K562 (cell line): ENCODE results near the gene GPSM3. TPM values are rescaled to one million over a fixed set of nuclear protein-coding genes. Genes with fewer than 3 reads are reported as not detected.

Experiments
- CC2D1A ChIP-seq: fragments of 450-650 bp; IDR thresholded peaks from 2 replicates; pipeline ENCODE4 v1.6.1; 2017; ENCODE audit warnings: mild to moderate bottlenecking
- L3MBTL2 ChIP-seq: fragments of 450-650 bp; IDR thresholded peaks from 2 replicates; pipeline ENCODE4 v1.6.1; 2016; ENCODE audit warnings: mild to moderate bottlenecking, moderate library complexity
- MEIS2 ChIP-seq: fragments of 450-650 bp; IDR thresholded peaks from 2 replicates; pipeline ENCODE4 v1.6.1; 2014; ENCODE audit warnings: mild to moderate bottlenecking; ENCODE audit not compliant: partially characterized antibody
- MYBL2 ChIP-seq, 2 experiments: fragments of 450-650 bp in 1 of 2; sonication (generic) in 1 of 2; formaldehyde crosslinking in 1 of 2; IDR thresholded peaks; 2 replicates each; pipeline versions ENCODE4 v1.6.1 to v1.8.1; 2017 to 2022; ENCODE audit warnings: borderline replicate concordance in 1 of 2, inconsistent platforms in 1 of 2, low read depth in 1 of 2, mild to moderate bottlenecking in 1 of 2, missing genetic modification reagents in 1 of 2, moderate library complexity in 1 of 2
- NR2C2 ChIP-seq, 2 experiments: fragments of 200-800 bp in 1 of 2; sonication (Bioruptor generic) in 1 of 2; sonication (generic) in 1 of 2; formaldehyde crosslinking in 1 of 2; IDR thresholded peaks; 2 replicates each; pipeline versions ENCODE4 v1.6.1 to v1.8.0; 2016 to 2022; ENCODE audit warnings: mild to moderate bottlenecking in 1 of 2, missing compliant biosample characterization in 1 of 2, missing genetic modification characterization in 1 of 2, missing genetic modification reagents in 1 of 2
- PYGO2 ChIP-seq: fragments of 450-650 bp; IDR thresholded peaks from 2 replicates; pipeline ENCODE4 v1.6.1; 2016; ENCODE audit warnings: mild to moderate bottlenecking, missing genetic modification characterization, moderate library complexity, missing compliant biosample characterization
- RBFOX2 ChIP-seq: fragments of 200-400 bp; formaldehyde crosslinking; IDR thresholded peaks from 2 replicates; pipeline ENCODE4 v1.6.1; 2017; ENCODE audit warnings: low read depth, mild to moderate bottlenecking, low read length, moderate library complexity
- RNF2 ChIP-seq: sonication (generic); IDR thresholded peaks from 2 replicates; pipeline ENCODE4 v1.6.1; 2016
- RUNX1 ChIP-seq: sonication (generic); IDR thresholded peaks from 2 replicates; pipeline ENCODE4 v1.6.1; 2016; ENCODE audit warnings: antibody characterized with exemption, low read depth
- SMAD1 ChIP-seq: fragments of 150-350 bp; IDR thresholded peaks from 2 replicates; pipeline ENCODE4 v1.6.1; 2014; ENCODE audit warnings: low read length, low read depth; ENCODE audit not compliant: partially characterized antibody
- SMARCE1 ChIP-seq: fragments of 450-650 bp; IDR thresholded peaks from 2 replicates; pipeline ENCODE4 v1.7.1; 2016; ENCODE audit warnings: mild to moderate bottlenecking
- SUPT5H ChIP-seq: fragments of 450-650 bp; IDR thresholded peaks from 2 replicates; pipeline ENCODE4 v1.6.1; 2016
- TAF1 ChIP-seq: IDR thresholded peaks from 2 replicates; pipeline ENCODE4 v1.6.1; 2011; ENCODE audit warnings: mild to moderate bottlenecking, low read length, moderate library complexity; ENCODE audit not compliant: insufficient read depth, control insufficient read depth, severe bottlenecking; ENCODE audit errors: extremely low read depth
- ZBTB11 ChIP-seq, 3 experiments: fragments of 200-800 bp in 1 of 3; fragments of 250-450 bp in 1 of 3; fragments of 450-650 bp in 1 of 3; sonication (Bioruptor Pico) in 1 of 3; sonication (Bioruptor generic) in 1 of 3; formaldehyde crosslinking in 1 of 3; IDR thresholded peaks; 2 replicates each; pipeline versions ENCODE4 v1.6.1 to v1.8.0; 2016 to 2022; ENCODE audit warnings: mild to moderate bottlenecking in 2 of 3, missing genetic modification characterization in 2 of 3, missing compliant biosample characterization in 1 of 3, moderate library complexity in 1 of 3
- ZNF165 ChIP-seq: fragments of 250-450 bp; sonication (Bioruptor Pico); IDR thresholded peaks from 2 replicates; pipeline ENCODE4 v1.4.0; 2020; ENCODE audit warnings: borderline replicate concordance
- ZNF398 ChIP-seq: fragments of 250-450 bp; sonication (Bioruptor Pico); IDR thresholded peaks from 2 replicates; pipeline ENCODE4 v1.8.0; 2021; ENCODE audit warnings: moderate library complexity, mild to moderate bottlenecking, inconsistent platforms
- ZNF592 ChIP-seq: fragments of 450-650 bp; IDR thresholded peaks from 2 replicates; pipeline ENCODE4 v1.6.1; 2017; ENCODE audit warnings: antibody characterized with exemption, mild to moderate bottlenecking
- polyA plus RNA-seq, 8 experiments: library from polyadenylated mRNA; depleted of rRNA in 4 of 8; stranded (reverse) in 5 of 8; unstranded in 3 of 8; fragments of >200 nt; fragmentation: Nextera tagmentation in 2 of 8; fragmentation: Illumina TruSeq in 1 of 8; extraction: Ambion mirVana in 2 of 8; extraction: Trizol in 1 of 8; gene quantifications; 2 replicates each; pipeline versions ENCODE4 v1.2.1 to v1.2.3, GENCODE V29; 2011 to 2014; ENCODE audit warnings: inconsistent platforms in 1 of 8, missing spikeins in 1 of 8
- total RNA-seq, 7 experiments: library from RNA; depleted of rRNA in 6 of 7; stranded (reverse); fragments of >200 nt in 6 of 7; fragmentation: Illumina TruSeq in 2 of 7; extraction: Trizol in 2 of 7; gene quantifications; 2 replicates each; pipeline versions ENCODE4 v1.2.1 to v1.2.3, GENCODE V29; 2011 to 2021; ENCODE audit warnings: low replicate concordance in 1 of 7

GPSM3 gene
- total and polyA plus RNA-seq, 9 of the 15 experiments (the other 6 are each of a cell fraction or from before 2014, with no cell fraction given): 5.3 to 42.6 (median 24.4) TPM

- TF ChIP-seq PYGO2 (tag) (no peak), SMAD1 (no peak), RUNX1 (no peak), ZNF592 (peak; percentile 77), ZBTB11 (CRISPR knock-in tag; IDR thresholded peaks at IDR 0.05) (peak in 2 of 3 experiments; percentile 69 to 94; a peak in 4 of 6 replicates), MYBL2 (IDR thresholded peaks at IDR 0.05; ENCODE audit: low read depth) (no peak; the same call in 1 of the 2 replicates), MYBL2 (CRISPR knock-in tag; IDR thresholded peaks at IDR 0.05; ENCODE audit: borderline replicate concordance) (no peak), SMARCE1 (peak; percentile 55), RBFOX2 (peak; percentile 14; the same call in 1 of the 2 replicates), TAF1 (peak; percentile 68), SUPT5H (peak; percentile 76), CC2D1A (no peak), ZNF398 (CRISPR knock-in tag) (no peak), NR2C2 (CRISPR knock-in tag; IDR thresholded peaks at IDR 0.05) (no peak), NR2C2 (tag; IDR thresholded peaks at IDR 0.05) (peak; percentile 87), ZNF165 (peak; percentile 31; the same call in 1 of the 2 replicates), RNF2 (peak; percentile 91; the same call in 1 of the 2 replicates), MEIS2 (peak; percentile 72), L3MBTL2 (no peak)
Measured at GRCh38 chr6:32192608-32193039, at the start of gene GPSM3 (continued).
